22Rv1 (cell line): ENCODE results near the gene RFC5.

Experiments
- CTCF ChIP-seq: fragments of 450-650 bp; IDR thresholded peaks from 2 replicates; pipeline ENCODE4 v1.5.1; 2017; ENCODE audit warnings: mild to moderate bottlenecking
- ZFX ChIP-seq: fragments of 450-650 bp; IDR thresholded peaks from 2 replicates; pipeline ENCODE4 v1.6.1; 2017; ENCODE audit warnings: antibody characterized with exemption, borderline replicate concordance

GRCh38 chr12:118016424-118017264, at the start of gene RFC5:
- TF ChIP-seq CTCF (no peak), ZFX (no peak)
